ENCODE results near the gene CPSF4L. TPM values are rescaled to one million over a fixed set of nuclear protein-coding genes. Genes with fewer than 3 reads are reported as not detected.
A peak's percentile ranks its signal among the peaks of the same experiment; 100 is the strongest.

The CPSF4L gene
- total and polyA plus RNA-seq, 2 experiments from 2014 or later: not detected

DNA sequence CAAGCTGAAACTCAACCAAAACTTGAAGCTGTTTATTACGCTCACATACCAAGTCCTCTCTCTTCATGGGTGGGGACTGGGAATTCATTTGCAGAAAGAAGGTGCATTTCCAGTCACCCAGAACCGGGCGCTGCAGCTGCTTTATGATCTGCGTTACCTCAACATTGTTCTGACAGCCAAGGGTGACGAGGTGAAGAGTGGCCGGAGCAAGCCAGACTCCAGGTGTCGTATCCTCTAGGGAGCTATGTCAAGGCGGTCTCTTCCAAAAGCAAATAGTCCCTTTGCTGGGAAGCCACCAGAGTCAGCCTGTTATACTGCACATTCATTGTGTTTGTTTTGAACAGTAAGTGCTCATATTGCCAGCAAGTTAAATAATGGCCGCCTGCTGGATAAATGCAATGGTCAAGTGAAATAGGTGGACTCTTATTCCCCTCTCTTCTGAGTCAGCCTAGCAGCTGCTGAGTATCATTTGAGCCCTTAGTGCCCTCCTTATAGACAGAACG is 56.2 kb downstream of the CPSF4L start:
- peaks cover 3% of the 10 kb centered on the region for H3K36me3 ChIP-seq (replicated peaks; ENCODE audit: insufficient read depth, low read depth)
- no peak for TF ChIP-seq EZH2phosphoT487 (IDR thresholded peaks at IDR 0.05; ENCODE audit: low read depth, severe bottlenecking, unreplicated experiment)
- TF ChIP-seq, protein P1, sequence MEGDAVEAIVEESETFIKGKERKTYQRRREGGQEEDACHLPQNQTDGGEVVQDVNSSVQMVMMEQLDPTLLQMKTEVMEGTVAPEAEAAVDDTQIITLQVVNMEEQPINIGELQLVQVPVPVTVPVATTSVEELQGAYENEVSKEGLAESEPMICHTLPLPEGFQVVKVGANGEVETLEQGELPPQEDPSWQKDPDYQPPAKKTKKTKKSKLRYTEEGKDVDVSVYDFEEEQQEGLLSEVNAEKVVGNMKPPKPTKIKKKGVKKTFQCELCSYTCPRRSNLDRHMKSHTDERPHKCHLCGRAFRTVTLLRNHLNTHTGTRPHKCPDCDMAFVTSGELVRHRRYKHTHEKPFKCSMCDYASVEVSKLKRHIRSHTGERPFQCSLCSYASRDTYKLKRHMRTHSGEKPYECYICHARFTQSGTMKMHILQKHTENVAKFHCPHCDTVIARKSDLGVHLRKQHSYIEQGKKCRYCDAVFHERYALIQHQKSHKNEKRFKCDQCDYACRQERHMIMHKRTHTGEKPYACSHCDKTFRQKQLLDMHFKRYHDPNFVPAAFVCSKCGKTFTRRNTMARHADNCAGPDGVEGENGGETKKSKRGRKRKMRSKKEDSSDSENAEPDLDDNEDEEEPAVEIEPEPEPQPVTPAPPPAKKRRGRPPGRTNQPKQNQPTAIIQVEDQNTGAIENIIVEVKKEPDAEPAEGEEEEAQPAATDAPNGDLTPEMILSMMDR (IDR thresholded peaks at IDR 0.05; ENCODE audit: poor library complexity): no peak
- TF ChIP-seq EZH2 (IDR thresholded peaks at IDR 0.05; ENCODE audit: borderline replicate concordance): no peak
- 81% methylated on average over 10 of the region's 10 CpGs for WGBS (ENCODE audit: low lambda C conversion rate, missing lambda C conversion rate)
- H2AFZ ChIP-seq: no peak overlapping the region
- no peaks in the 10 kb centered on the region for H3K9me2 ChIP-seq (replicated peaks; ENCODE audit: insufficient read depth)
- no peak overlapping the region for H3K27ac ChIP-seq
- H3K4me2 ChIP-seq: no peak overlapping the region
- H3K27me3 ChIP-seq: no peaks in the 10 kb centered on the region
- no peaks in the 10 kb centered on the region for H4K20me1 ChIP-seq (ENCODE audit: insufficient read depth, poor library complexity, severe bottlenecking)
- no peaks in the 10 kb centered on the region for H3K9me3 ChIP-seq (ENCODE audit: low read depth)
- DNase-seq (ENCODE audit: low spot score): no peak
- H3K79me2 ChIP-seq: peaks cover 3% of the 10 kb centered on the region
- H3K4me3 ChIP-seq: no peak overlapping the region
- H3K4me1 ChIP-seq (ENCODE audit: insufficient read depth): peaks cover 20% of the 10 kb centered on the region

DNA sequence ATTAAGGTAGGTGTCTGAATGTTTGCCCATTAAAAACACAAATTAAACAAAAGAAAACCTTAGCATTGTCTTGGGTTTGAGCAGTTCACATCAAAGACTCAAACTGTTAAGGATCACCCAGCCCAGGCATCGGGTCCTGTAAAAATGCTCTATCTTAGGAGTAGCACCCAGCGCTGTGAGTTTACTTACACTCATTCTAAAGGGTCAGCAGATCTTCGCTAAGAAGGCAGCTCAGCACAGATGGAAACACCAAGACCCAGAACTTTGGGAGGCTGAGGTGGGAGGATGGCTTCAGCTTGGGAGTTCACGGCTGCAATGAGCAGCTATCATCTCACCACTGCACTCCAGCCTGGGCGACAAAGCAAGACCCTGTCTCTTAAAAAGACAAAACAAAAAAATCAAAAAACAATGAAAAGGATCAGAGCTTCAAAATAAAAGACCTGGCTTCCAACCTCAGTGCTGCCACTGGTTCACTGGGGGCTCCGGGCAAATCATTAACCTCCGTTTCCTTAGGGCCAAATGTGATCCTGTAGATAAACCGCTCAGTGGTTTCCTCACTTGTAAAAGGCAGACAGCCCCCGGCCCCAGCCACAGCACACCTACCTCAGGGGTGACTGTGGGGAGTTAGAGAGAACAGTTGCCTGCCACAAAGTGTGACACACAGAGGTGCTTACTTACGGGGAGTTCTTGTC is 57.7 kb downstream of the CPSF4L start:
- Histone ChIP-seq H3K9me3 (ENCODE audit: low read depth) (no peaks in the 10 kb centered on the region), H3K4me1 (ENCODE audit: insufficient read depth) (peaks cover 20% of the 10 kb centered on the region), H2AFZ (no peak overlapping the region), H3K4me2 (no peak overlapping the region), H3K27ac (peak overlapping the region; percentile 61), H4K20me1 (ENCODE audit: insufficient read depth, poor library complexity, severe bottlenecking) (no peaks in the 10 kb centered on the region), H3K9me2 (replicated peaks; ENCODE audit: insufficient read depth) (no peaks in the 10 kb centered on the region), H3K79me2 (no peaks in the 10 kb centered on the region), H3K27me3 (no peaks in the 10 kb centered on the region), H3K4me3 (no peak overlapping the region), H3K36me3 (replicated peaks; ENCODE audit: insufficient read depth, low read depth) (peaks cover 3% of the 10 kb centered on the region)
- no peak for TF ChIP-seq EZH2 (IDR thresholded peaks at IDR 0.05; ENCODE audit: borderline replicate concordance)
- TF ChIP-seq, protein P1 (IDR thresholded peaks at IDR 0.05; ENCODE audit: poor library complexity): no peak
- no peak for TF ChIP-seq EZH2phosphoT487 (IDR thresholded peaks at IDR 0.05; ENCODE audit: low read depth, severe bottlenecking, unreplicated experiment)
- 64% methylated on average over 10 of the region's 10 CpGs for WGBS (ENCODE audit: low lambda C conversion rate, missing lambda C conversion rate)
- no peak for DNase-seq (ENCODE audit: low spot score)

DNA sequence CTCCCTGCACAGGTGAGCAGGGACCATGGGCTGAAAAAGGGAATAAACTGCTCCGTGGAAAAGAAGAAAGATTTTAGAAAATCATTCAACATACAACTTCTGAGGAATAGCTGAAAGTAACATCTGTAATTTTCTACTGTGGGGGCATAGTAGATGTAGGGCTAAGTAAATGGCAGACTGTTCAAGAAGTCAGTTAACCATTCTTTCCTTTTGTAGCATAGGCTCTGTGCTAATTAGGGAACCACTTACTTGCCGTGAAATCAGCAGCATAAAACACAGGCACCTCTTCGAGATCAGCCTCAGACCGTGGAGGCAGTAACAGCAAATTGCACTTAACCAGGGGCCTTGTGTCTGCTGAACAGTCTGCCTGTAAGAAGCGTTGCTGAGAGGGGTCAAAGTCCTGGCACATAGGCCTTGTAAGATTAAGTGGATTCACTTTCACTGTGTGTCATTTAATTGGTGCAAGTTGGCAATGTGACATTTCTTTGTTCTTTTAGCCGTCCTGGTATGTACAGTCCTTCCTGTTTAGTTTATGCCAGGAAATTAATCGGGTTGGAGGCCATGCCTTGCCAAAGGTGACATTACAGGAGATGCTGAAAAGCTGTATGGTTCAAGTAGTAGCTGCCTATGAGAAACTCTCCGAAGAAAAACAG is 58.4 kb downstream of the CPSF4L start:
- Histone ChIP-seq H3K4me3 (no peak overlapping the region), H3K79me2 (no peaks in the 10 kb centered on the region), H3K4me2 (peak overlapping the region; percentile 45), H3K4me1 (ENCODE audit: insufficient read depth) (peaks cover 20% of the 10 kb centered on the region), H3K36me3 (replicated peaks; ENCODE audit: insufficient read depth, low read depth) (peaks cover 3% of the 10 kb centered on the region), H3K27ac (peak overlapping the region; percentile 61), H3K9me3 (ENCODE audit: low read depth) (no peaks in the 10 kb centered on the region), H3K9me2 (replicated peaks; ENCODE audit: insufficient read depth) (no peaks in the 10 kb centered on the region), H3K27me3 (no peaks in the 10 kb centered on the region), H4K20me1 (ENCODE audit: insufficient read depth, poor library complexity, severe bottlenecking) (no peaks in the 10 kb centered on the region), H2AFZ (no peak overlapping the region)
- peak; percentile 80 for DNase-seq (ENCODE audit: low spot score)
- TF ChIP-seq EZH2 (IDR thresholded peaks at IDR 0.05; ENCODE audit: borderline replicate concordance): no peak
- TF ChIP-seq, protein P1 (IDR thresholded peaks at IDR 0.05; ENCODE audit: poor library complexity): no peak
- WGBS (ENCODE audit: low lambda C conversion rate, missing lambda C conversion rate): 44% methylated on average over 8 of the region's 8 CpGs
